CD8-positive, alpha-beta memory T cell (primary cell): Measurements from ENCODE around the gene SCGB1C2. TPM values are rescaled to one million over a fixed set of nuclear protein-coding genes. Genes with fewer than 3 reads are reported as not detected.

ENCODE experiments used
- polyA plus RNA-seq: library from polyadenylated mRNA; unstranded; fragments of 300-500 nt; fragmentation: Illumina TruSeq; gene quantifications from one replicate; pipeline ENCODE4 v1.2.3, GENCODE V29; 2021
- total RNA-seq, 2 experiments: library from RNA; stranded (reverse); gene quantifications; one replicate each; pipeline ENCODE4 v1.2.3, GENCODE V29; 2021

SCGB1C2 gene
- total and polyA plus RNA-seq, 3 experiments from 2014 or later = not detected

Other genes with a start within 250 kb of the SCGB1C2 start
- under 1 TPM; 0.13 to 0.15 TPM for gene DOC2B, start 44.1 kb downstream of the SCGB1C2 start, total RNA-seq
- not detected for gene DOC2B, start 44.1 kb downstream of the SCGB1C2 start, polyA plus RNA-seq
- gene RPH3AL, start 215.2 kb downstream of the SCGB1C2 start, total RNA-seq = 1 to 10 TPM in 1 of 2 experiments, under 1 TPM in 1; 0.91 to 2.0 TPM
- gene RPH3AL, start 215.2 kb downstream of the SCGB1C2 start, polyA plus RNA-seq = 3.7 TPM